OCI-LY7 (cell line): ENCODE data around the gene RTL9. TPM values are rescaled to one million over a fixed set of nuclear protein-coding genes. Genes with fewer than 3 reads are reported as not detected.
A peak's percentile ranks its signal among the peaks of the same experiment; 100 is the strongest.

Source experiments
- Bru-seq: library from RNA; stranded (reverse); fragments of 400-500 nt; gene quantifications from one replicate; lab custom pipeline; 2021; lab: Mats Ljungman, UMichigan
- BruChase-seq, 2 experiments: library from RNA; stranded (reverse); fragments of 400-500 nt; gene quantifications; one replicate each; lab custom pipeline; 2021; lab: Mats Ljungman, UMichigan
- BruUV-seq: library from RNA; stranded (reverse); fragments of 400-500 nt; replicated peaks from 2 replicates; lab custom pipeline; 2021; lab: Mats Ljungman, UMichigan
- CTCF ChIA-PET: fragments of 300-600 bp; sonication (Branson Sonifier 250); formaldehyde crosslinking; loops from one replicate; lab custom pipeline; 2022; ENCODE audit warnings: antibody characterized with exemption; ENCODE audit not compliant: unreplicated experiment; lab: Charles Lee
- POLR2A ChIA-PET: fragments of 300-600 bp; sonication (Branson Sonifier 250); formaldehyde crosslinking; loops from one replicate; lab custom pipeline; 2022; ENCODE audit warnings: antibody characterized with exemption; lab: Charles Lee
- DNase-seq: peaks from one replicate; pipeline ENCODE4 v3.0.0-alpha.2; 2015; ENCODE audit warnings: low spot score
- H2AFZ ChIP-seq: fragments of 200-600 bp; sonication (generic), shearing (Covaris generic); 2 replicates; pipeline ENCODE4 v1.6.1; 2014; ENCODE audit warnings: mild to moderate bottlenecking, antibody characterized with exemption, low read length, moderate library complexity
- H3K27ac ChIP-seq: fragments of 200-600 bp; sonication (generic); 2 replicates; pipeline ENCODE4 v1.5.1; 2014; ENCODE audit warnings: mixed run types, low read depth, mild to moderate bottlenecking, moderate library complexity, low read length, inconsistent platforms; ENCODE audit not compliant: poor library complexity, severe bottlenecking
- H3K36me3 ChIP-seq: fragments of 200-600 bp; sonication (generic); 2 replicates; pipeline ENCODE4 v1.6.1; 2014; ENCODE audit warnings: mild to moderate bottlenecking, antibody characterized with exemption, low read length, moderate library complexity, mixed read lengths; ENCODE audit not compliant: insufficient read depth
- H3K4me1 ChIP-seq: fragments of 200-600 bp; sonication (generic); 2 replicates; pipeline ENCODE4 v1.5.1; 2014; ENCODE audit warnings: mild to moderate bottlenecking, low read length; ENCODE audit not compliant: insufficient read depth, poor library complexity, severe bottlenecking
- H3K4me2 ChIP-seq: fragments of 200-600 bp; sonication (generic); 2 replicates; pipeline ENCODE4 v1.6.1; 2014; ENCODE audit warnings: mild to moderate bottlenecking, low read length
- H3K4me3 ChIP-seq: fragments of 200-600 bp; sonication (generic); 2 replicates; pipeline ENCODE4 v1.5.1; 2014; ENCODE audit warnings: mild to moderate bottlenecking, low read depth, low read length; ENCODE audit not compliant: poor library complexity, severe bottlenecking
- H3K79me2 ChIP-seq: fragments of 200-600 bp; sonication (generic); 2 replicates; pipeline ENCODE4 v1.6.1; 2016; ENCODE audit warnings: low read depth, mild to moderate bottlenecking, low read length, moderate library complexity, mixed read lengths; ENCODE audit not compliant: insufficient read depth
- H3K9me2 ChIP-seq: fragments of 200-600 bp; sonication (generic); 2 replicates; pipeline ENCODE4 v1.6.1; 2016; ENCODE audit warnings: mild to moderate bottlenecking, low read length, mixed read lengths; ENCODE audit not compliant: insufficient read depth
- H3K9me3 ChIP-seq: fragments of 200-600 bp; sonication (generic); 2 replicates; pipeline ENCODE4 v1.6.1; 2014; ENCODE audit warnings: mild to moderate bottlenecking, mixed run types, low read length, mixed read lengths
- H4K20me1 ChIP-seq: fragments of 200-600 bp; sonication (generic); 2 replicates; pipeline ENCODE4 v1.6.1; 2014; ENCODE audit warnings: mild to moderate bottlenecking, antibody characterized with exemption, low read length, moderate library complexity, mixed read lengths; ENCODE audit not compliant: insufficient read depth
- EZH2phosphoT487 ChIP-seq: fragments of 200-600 bp; sonication (generic); IDR thresholded peaks from 2 replicates; pipeline ENCODE4 v1.6.1; 2018; ENCODE audit warnings: low read depth, borderline replicate concordance, mild to moderate bottlenecking, mixed run types, antibody characterized with exemption, low read length, moderate library complexity, mixed read lengths
- intact Hi-C: fragments of 100-400 bp; cut with micrococcal nuclease; formaldehyde crosslinking; loops from one replicate; pipeline ENCODE4 v1.10.0; 2022; ENCODE audit not compliant: unreplicated experiment
- long read RNA-seq: library from polyadenylated mRNA; stranded (forward); transcript quantifications from one replicate; pipeline ENCODE4 v2.0.0, GENCODE V29; 2022
- total RNA-seq, 2 experiments: library from RNA; depleted of rRNA in 1 of 2; stranded (reverse); fragments of >200 nt in 1 of 2; shearing (Covaris generic) in 1 of 2; gene quantifications; 2 replicates each; pipeline ENCODE4 v1.2.3, GENCODE V29; 2014 to 2022
- TF ChIP-seq, protein P1 (sequence below): fragments of 200-600 bp; sonication (generic); conservative IDR thresholded peaks from 2 replicates; pipeline ENCODE4 v1.5.1; 2014; ENCODE audit warnings: mild to moderate bottlenecking, antibody characterized with exemption, low read length, moderate library complexity, mixed read lengths

Gene RTL9
- total RNA-seq (2014; rRNA removed; shearing (Covaris generic)) (not detected in 2 replicates), total RNA-seq (2022) (not detected in 2 replicates), Bru-seq, nascent RNA (percentile 4 among the genes with signal in this experiment), BruChase-seq, experiment 1, labeled RNA remaining after a 6-hour chase (percentile 4 among the genes with signal in this experiment), BruChase-seq, experiment 2, labeled RNA remaining after a 2-hour chase (percentile 4 among the genes with signal in this experiment)
- long read RNA-seq, result 0 reads

DNA sequence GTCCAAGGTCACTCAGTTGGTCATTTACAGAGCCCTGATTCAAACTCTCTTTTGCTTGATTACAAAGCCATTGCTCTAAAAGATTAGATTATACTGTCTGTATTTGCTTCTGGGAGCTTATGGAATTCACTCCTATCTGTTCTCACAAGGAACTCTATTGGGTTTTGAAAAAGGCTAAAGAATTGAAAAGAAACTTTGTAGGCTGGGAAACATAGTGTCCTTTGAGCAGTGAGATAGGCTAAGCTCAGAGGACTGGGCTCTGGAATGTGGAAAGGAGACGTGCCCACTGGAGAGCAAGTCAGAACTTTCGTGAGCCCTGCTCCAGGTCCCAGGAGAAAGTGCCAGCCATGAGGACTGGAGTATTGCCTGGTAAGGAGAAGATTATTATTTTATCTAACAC, at the start of gene RTL9:
RTL9 (plus strand) TSS at position 301 of the 400 bp plus-strand sequence. CDS start 91,770 bp downstream, outside the sequence.
- no peak for DNase-seq
- H3K9me2 ChIP-seq, result no peaks in the 10 kb centered on the region
- ChIA-PET CTCF (no interaction called here), POLR2A (interaction anchor here (0.8 to 1.1 kb wide), 2 partner anchors 24 to 40 kb away, joined by 3 to 4 read pairs; no protein-coding TSS in a partner anchor)
- no peaks in the 10 kb centered on the region for H3K4me1 ChIP-seq
- no peak within 1 kb of the TSS for H3K4me2 ChIP-seq
- H2AFZ ChIP-seq, result no peak within 1 kb of the TSS
- no peaks in the 10 kb centered on the region for H3K9me3 ChIP-seq
- H4K20me1 ChIP-seq, result no peaks in the 10 kb centered on the region
- intact Hi-C loops, result no loop called here
- H3K79me2 ChIP-seq, result no peaks in the 10 kb centered on the region
- H3K27ac ChIP-seq, result no peak within 1 kb of the TSS
- no TSS peak for BruUV-seq
- no peak for TF ChIP-seq EZH2phosphoT487
- TF ChIP-seq, protein P1, sequence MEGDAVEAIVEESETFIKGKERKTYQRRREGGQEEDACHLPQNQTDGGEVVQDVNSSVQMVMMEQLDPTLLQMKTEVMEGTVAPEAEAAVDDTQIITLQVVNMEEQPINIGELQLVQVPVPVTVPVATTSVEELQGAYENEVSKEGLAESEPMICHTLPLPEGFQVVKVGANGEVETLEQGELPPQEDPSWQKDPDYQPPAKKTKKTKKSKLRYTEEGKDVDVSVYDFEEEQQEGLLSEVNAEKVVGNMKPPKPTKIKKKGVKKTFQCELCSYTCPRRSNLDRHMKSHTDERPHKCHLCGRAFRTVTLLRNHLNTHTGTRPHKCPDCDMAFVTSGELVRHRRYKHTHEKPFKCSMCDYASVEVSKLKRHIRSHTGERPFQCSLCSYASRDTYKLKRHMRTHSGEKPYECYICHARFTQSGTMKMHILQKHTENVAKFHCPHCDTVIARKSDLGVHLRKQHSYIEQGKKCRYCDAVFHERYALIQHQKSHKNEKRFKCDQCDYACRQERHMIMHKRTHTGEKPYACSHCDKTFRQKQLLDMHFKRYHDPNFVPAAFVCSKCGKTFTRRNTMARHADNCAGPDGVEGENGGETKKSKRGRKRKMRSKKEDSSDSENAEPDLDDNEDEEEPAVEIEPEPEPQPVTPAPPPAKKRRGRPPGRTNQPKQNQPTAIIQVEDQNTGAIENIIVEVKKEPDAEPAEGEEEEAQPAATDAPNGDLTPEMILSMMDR, result no peak
- no peak within 1 kb of the TSS for H3K4me3 ChIP-seq
- no peaks in the 10 kb centered on the region for H3K36me3 ChIP-seq

DNA sequence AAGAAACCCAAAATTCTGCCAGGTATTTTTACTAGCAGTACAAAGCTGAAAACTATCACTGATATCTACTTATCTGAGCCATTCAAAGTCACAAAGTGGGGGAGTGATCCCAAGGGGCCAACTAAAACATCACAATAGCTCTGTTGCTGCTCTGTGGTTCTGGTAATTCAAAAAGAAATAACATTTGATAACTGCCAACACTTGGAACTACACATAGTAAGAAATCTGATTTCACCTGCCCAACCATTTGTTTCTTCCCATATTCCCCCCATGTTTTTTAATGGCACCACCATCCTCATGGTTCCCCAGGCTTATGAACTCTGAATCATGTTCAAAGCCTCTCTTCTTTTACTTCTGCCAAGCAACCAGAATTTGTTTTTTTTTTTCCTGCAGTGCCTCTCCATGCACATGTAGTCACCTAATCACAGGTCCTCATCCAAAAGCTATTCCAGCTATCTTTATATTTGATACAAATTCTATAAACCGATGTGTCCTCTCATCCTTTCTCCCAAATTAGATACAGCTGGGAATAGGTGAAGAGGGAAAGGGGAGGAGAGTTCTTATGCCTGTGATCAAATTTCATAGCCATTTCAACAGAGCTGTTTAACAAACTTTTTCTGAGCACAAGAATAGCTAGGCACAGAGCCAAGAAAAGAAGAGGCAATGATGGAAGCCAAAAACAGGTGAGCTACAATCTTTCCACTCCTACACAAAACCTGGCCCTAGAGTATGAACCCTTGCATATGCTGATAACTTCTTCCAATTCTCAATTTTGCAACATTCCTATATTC, 48.5 kb upstream of the RTL9 start:
- no peaks in the 10 kb centered on the region for H3K9me3 ChIP-seq
- intact Hi-C loops, result no loop called here
- H3K4me2 ChIP-seq, result no peak overlapping the region
- peaks cover 6% of the 10 kb centered on the region; the same call in 1 of the 2 replicates for H4K20me1 ChIP-seq
- no peak for DNase-seq
- no TSS peak for BruUV-seq
- no peak overlapping the region for H2AFZ ChIP-seq
- ChIA-PET CTCF (no interaction called here), POLR2A (interaction anchor here (1.4 kb wide), 1 partner anchor 12 kb away, joined by 5 read pairs; no protein-coding TSS in a partner anchor)
- H3K9me2 ChIP-seq, result no peaks in the 10 kb centered on the region
- H3K27ac ChIP-seq, result no peak overlapping the region
- H3K79me2 ChIP-seq, result peaks cover 41% of the 10 kb centered on the region; the same call in 1 of the 2 replicates
- no peak overlapping the region for H3K4me3 ChIP-seq
- peaks cover 26% of the 10 kb centered on the region for H3K4me1 ChIP-seq
- H3K36me3 ChIP-seq, result no peaks in the 10 kb centered on the region; the same call in 1 of the 2 replicates
- TF ChIP-seq, protein P1, result no peak
- TF ChIP-seq EZH2phosphoT487, result no peak
